ENCODE data around the gene COX19. TPM values are rescaled to one million over a fixed set of nuclear protein-coding genes. Genes with fewer than 3 reads are reported as not detected.
"Not testable (repeated sequence)": the region's sequence is repeated elsewhere in the genome, so short reads cannot be mapped to it uniquely, and the experiment has no call there.

Gene COX19
- polyA plus RNA-seq, 3 donors = 11.1 to 14.5 (median 13.0) TPM

GRCh38 chr7:963236-964078 is 11.9 kb downstream of the COX19 start:
- no peak for DNase-seq (ENCODE audit: low read depth in 3 of 3, low spot score in 2 of 3)

GRCh38 chr7:962401-963081 is 12.8 kb downstream of the COX19 start:
- no peak for DNase-seq (ENCODE audit: low read depth in 3 of 3, low spot score in 2 of 3)

GRCh38 chr7:961546-962400 is 13.6 kb downstream of the COX19 start:
- no peak for DNase-seq (ENCODE audit: low read depth in 3 of 3, low spot score in 2 of 3)

GRCh38 chr7:960972-961371 is 14.4 kb downstream of the COX19 start:
- DNase-seq (ENCODE audit: low read depth in 3 of 3, low spot score in 2 of 3) = not testable (repeated sequence)

GRCh38 chr7:960269-960871 is 15.0 kb downstream of the COX19 start:
- no peak for DNase-seq (ENCODE audit: low read depth in 3 of 3, low spot score in 2 of 3)

- DNase-seq (ENCODE audit: low read depth in 3 of 3, low spot score in 2 of 3) = not testable (repeated sequence)
Observed at GRCh38 chr7:959740-960139, 15.6 kb downstream of the COX19 start.

- DNase-seq (ENCODE audit: low read depth in 3 of 3, low spot score in 2 of 3) = no peak
Observed at GRCh38 chr7:959271-959670, 16.1 kb downstream of the COX19 start.

- no peak for DNase-seq (ENCODE audit: low read depth in 3 of 3, low spot score in 2 of 3)
Observed at GRCh38 chr7:958221-959200, 16.8 kb downstream of the COX19 start.

GRCh38 chr7:957418-958220 is 17.7 kb downstream of the COX19 start:
- DNase-seq (ENCODE audit: low read depth in 3 of 3, low spot score in 2 of 3) = no peak

- no peak for DNase-seq (ENCODE audit: low read depth in 3 of 3, low spot score in 2 of 3)
Observed at GRCh38 chr7:956031-956430, 19.3 kb downstream of the COX19 start.

GRCh38 chr7:954330-955238 is 20.8 kb downstream of the COX19 start, which contains the start of gene ADAP1:
ADAP1 (minus strand) TSS chr7:954680; CDS start chr7:954477, 203 bp downstream.
- DNase-seq (ENCODE audit: low read depth in 3 of 3, low spot score in 2 of 3) = no peak

GRCh38 chr7:953547-954327 is 21.6 kb downstream of the COX19 start:
- DNase-seq (ENCODE audit: low read depth in 3 of 3, low spot score in 2 of 3) = no peak

GRCh38 chr7:952548-953441 is 22.6 kb downstream of the COX19 start:
- no peak for DNase-seq (ENCODE audit: low read depth in 3 of 3, low spot score in 2 of 3)

- DNase-seq (ENCODE audit: low read depth in 3 of 3, low spot score in 2 of 3) = no peak
Observed at GRCh38 chr7:951881-952547, 23.3 kb downstream of the COX19 start.
